ENCODE data around the gene SEC14L5.

- TF ChIP-seq EZH2 (IDR thresholded peaks at IDR 0.05; ENCODE audit: low read depth, unreplicated experiment) (no peak), CREB1 (CRISPR knock-in tag; IDR thresholded peaks at IDR 0.05; ENCODE audit: low read depth) (no peak), REST (IDR thresholded peaks at IDR 0.05; ENCODE audit: unreplicated experiment) (no peak), CTCF (conservative IDR thresholded peaks at IDR 0.05; ENCODE audit: low read depth in 2 of 2) (no peak)
Measured at GRCh38 chr16:4957420-4957719, 760 bp upstream of the SEC14L5 start.
